OCI-LY7 (cell line): ENCODE measurements around the gene MRPS25. TPM values are rescaled to one million over a fixed set of nuclear protein-coding genes. Genes with fewer than 3 reads are reported as not detected.

Experiments used
- BruUV-seq: library from RNA; stranded (reverse); fragments of 400-500 nt; replicated peaks from 2 replicates; lab custom pipeline; 2021; lab: Mats Ljungman, UMichigan
- CTCF ChIA-PET: fragments of 300-600 bp; sonication (Branson Sonifier 250); formaldehyde crosslinking; loops from one replicate; lab custom pipeline; 2022; ENCODE audit warnings: antibody characterized with exemption; ENCODE audit not compliant: unreplicated experiment; lab: Charles Lee
- POLR2A ChIA-PET: fragments of 300-600 bp; sonication (Branson Sonifier 250); formaldehyde crosslinking; loops from one replicate; lab custom pipeline; 2022; ENCODE audit warnings: antibody characterized with exemption; lab: Charles Lee
- DNase-seq: peaks from one replicate; pipeline ENCODE4 v3.0.0-alpha.2; 2015; ENCODE audit warnings: low spot score
- H2AFZ ChIP-seq: fragments of 200-600 bp; sonication (generic), shearing (Covaris generic); 2 replicates; pipeline ENCODE4 v1.6.1; 2014; ENCODE audit warnings: mild to moderate bottlenecking, antibody characterized with exemption, low read length, moderate library complexity
- H3K27ac ChIP-seq: fragments of 200-600 bp; sonication (generic); 2 replicates; pipeline ENCODE4 v1.5.1; 2014; ENCODE audit warnings: mixed run types, low read depth, mild to moderate bottlenecking, moderate library complexity, low read length, inconsistent platforms; ENCODE audit not compliant: poor library complexity, severe bottlenecking
- H3K36me3 ChIP-seq: fragments of 200-600 bp; sonication (generic); 2 replicates; pipeline ENCODE4 v1.6.1; 2014; ENCODE audit warnings: mild to moderate bottlenecking, antibody characterized with exemption, low read length, moderate library complexity, mixed read lengths; ENCODE audit not compliant: insufficient read depth
- H3K4me1 ChIP-seq: fragments of 200-600 bp; sonication (generic); 2 replicates; pipeline ENCODE4 v1.5.1; 2014; ENCODE audit warnings: mild to moderate bottlenecking, low read length; ENCODE audit not compliant: insufficient read depth, poor library complexity, severe bottlenecking
- H3K4me2 ChIP-seq: fragments of 200-600 bp; sonication (generic); 2 replicates; pipeline ENCODE4 v1.6.1; 2014; ENCODE audit warnings: mild to moderate bottlenecking, low read length
- H3K4me3 ChIP-seq: fragments of 200-600 bp; sonication (generic); 2 replicates; pipeline ENCODE4 v1.5.1; 2014; ENCODE audit warnings: mild to moderate bottlenecking, low read depth, low read length; ENCODE audit not compliant: poor library complexity, severe bottlenecking
- H3K79me2 ChIP-seq: fragments of 200-600 bp; sonication (generic); 2 replicates; pipeline ENCODE4 v1.6.1; 2016; ENCODE audit warnings: low read depth, mild to moderate bottlenecking, low read length, moderate library complexity, mixed read lengths; ENCODE audit not compliant: insufficient read depth
- H3K9me2 ChIP-seq: fragments of 200-600 bp; sonication (generic); 2 replicates; pipeline ENCODE4 v1.6.1; 2016; ENCODE audit warnings: mild to moderate bottlenecking, low read length, mixed read lengths; ENCODE audit not compliant: insufficient read depth
- H3K9me3 ChIP-seq: fragments of 200-600 bp; sonication (generic); 2 replicates; pipeline ENCODE4 v1.6.1; 2014; ENCODE audit warnings: mild to moderate bottlenecking, mixed run types, low read length, mixed read lengths
- H4K20me1 ChIP-seq: fragments of 200-600 bp; sonication (generic); 2 replicates; pipeline ENCODE4 v1.6.1; 2014; ENCODE audit warnings: mild to moderate bottlenecking, antibody characterized with exemption, low read length, moderate library complexity, mixed read lengths; ENCODE audit not compliant: insufficient read depth
- EZH2phosphoT487 ChIP-seq: fragments of 200-600 bp; sonication (generic); IDR thresholded peaks from 2 replicates; pipeline ENCODE4 v1.6.1; 2018; ENCODE audit warnings: low read depth, borderline replicate concordance, mild to moderate bottlenecking, mixed run types, antibody characterized with exemption, low read length, moderate library complexity, mixed read lengths
- intact Hi-C: fragments of 100-400 bp; cut with micrococcal nuclease; formaldehyde crosslinking; loops from one replicate; pipeline ENCODE4 v1.10.0; 2022; ENCODE audit not compliant: unreplicated experiment
- total RNA-seq, 2 experiments: library from RNA; depleted of rRNA in 1 of 2; stranded (reverse); fragments of >200 nt in 1 of 2; shearing (Covaris generic) in 1 of 2; gene quantifications; 2 replicates each; pipeline ENCODE4 v1.2.3, GENCODE V29; 2014 to 2022
- TF ChIP-seq, protein P1 (sequence below): fragments of 200-600 bp; sonication (generic); conservative IDR thresholded peaks from 2 replicates; pipeline ENCODE4 v1.5.1; 2014; ENCODE audit warnings: mild to moderate bottlenecking, antibody characterized with exemption, low read length, moderate library complexity, mixed read lengths

Gene MRPS25
- total RNA-seq, 2 experiments from 2014 or later = 53.6 to 129 TPM

- no peaks in the 10 kb centered on the region for H3K9me3 ChIP-seq
- H3K4me2 ChIP-seq = no peak overlapping the region
- H3K27ac ChIP-seq = no peak overlapping the region
- no peak overlapping the region for H3K4me3 ChIP-seq
- H3K36me3 ChIP-seq = peaks cover 93% of the 10 kb centered on the region
- TF ChIP-seq, protein P1, sequence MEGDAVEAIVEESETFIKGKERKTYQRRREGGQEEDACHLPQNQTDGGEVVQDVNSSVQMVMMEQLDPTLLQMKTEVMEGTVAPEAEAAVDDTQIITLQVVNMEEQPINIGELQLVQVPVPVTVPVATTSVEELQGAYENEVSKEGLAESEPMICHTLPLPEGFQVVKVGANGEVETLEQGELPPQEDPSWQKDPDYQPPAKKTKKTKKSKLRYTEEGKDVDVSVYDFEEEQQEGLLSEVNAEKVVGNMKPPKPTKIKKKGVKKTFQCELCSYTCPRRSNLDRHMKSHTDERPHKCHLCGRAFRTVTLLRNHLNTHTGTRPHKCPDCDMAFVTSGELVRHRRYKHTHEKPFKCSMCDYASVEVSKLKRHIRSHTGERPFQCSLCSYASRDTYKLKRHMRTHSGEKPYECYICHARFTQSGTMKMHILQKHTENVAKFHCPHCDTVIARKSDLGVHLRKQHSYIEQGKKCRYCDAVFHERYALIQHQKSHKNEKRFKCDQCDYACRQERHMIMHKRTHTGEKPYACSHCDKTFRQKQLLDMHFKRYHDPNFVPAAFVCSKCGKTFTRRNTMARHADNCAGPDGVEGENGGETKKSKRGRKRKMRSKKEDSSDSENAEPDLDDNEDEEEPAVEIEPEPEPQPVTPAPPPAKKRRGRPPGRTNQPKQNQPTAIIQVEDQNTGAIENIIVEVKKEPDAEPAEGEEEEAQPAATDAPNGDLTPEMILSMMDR = no peak
- no peak for TF ChIP-seq EZH2phosphoT487
- no peaks in the 10 kb centered on the region for H3K4me1 ChIP-seq
- no peaks in the 10 kb centered on the region for H4K20me1 ChIP-seq
- DNase-seq = no peak
- ChIA-PET CTCF (no interaction called here), POLR2A (interaction anchor here (1.7 kb wide), 1 partner anchor 9 kb away, joined by 8 read pairs; no protein-coding TSS in a partner anchor)
- BruUV-seq = no TSS peak
- intact Hi-C loops = no loop called here
- H3K79me2 ChIP-seq = no peaks in the 10 kb centered on the region
- H2AFZ ChIP-seq = no peak overlapping the region
- H3K9me2 ChIP-seq = no peaks in the 10 kb centered on the region
Measured at GRCh38 chr3:15083252-15083651, 18.1 kb upstream of the MRPS25 start.

DNA sequence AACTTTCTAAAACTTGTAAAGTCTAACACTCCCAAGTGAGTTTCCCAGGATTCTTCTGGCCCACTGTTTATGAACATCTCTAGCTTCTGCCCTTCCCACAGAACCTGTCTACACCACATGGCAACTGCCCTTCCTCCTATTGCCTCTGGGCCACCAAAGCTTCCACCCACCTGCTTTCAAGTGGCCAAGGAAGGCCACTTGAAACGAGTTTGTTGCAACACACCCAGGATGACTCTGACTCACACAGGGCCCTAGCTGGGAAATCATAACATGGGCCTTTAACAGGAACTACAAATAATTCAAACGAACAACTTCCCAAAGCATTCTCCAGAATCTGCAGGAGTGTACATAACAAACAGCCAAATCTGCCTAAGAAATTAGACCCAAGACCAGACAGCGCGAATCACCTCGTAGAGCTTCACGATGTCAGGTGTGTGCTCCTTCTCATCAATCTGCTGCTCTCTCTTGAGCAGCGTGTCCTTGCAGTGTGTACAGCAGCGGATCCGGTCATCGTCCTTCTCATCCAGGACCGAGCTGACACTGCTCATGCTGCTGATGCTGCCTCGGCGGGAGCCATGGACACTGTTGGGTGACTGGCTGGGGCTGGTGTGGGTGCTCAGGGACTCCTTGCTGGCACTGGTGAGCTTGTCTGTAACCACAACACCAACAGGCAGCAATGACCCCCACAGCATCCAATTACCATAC is 17.0 kb upstream of the MRPS25 start:
- no peak for DNase-seq
- TF ChIP-seq, protein P1 = no peak
- TF ChIP-seq EZH2phosphoT487 = no peak
- Histone ChIP-seq H4K20me1 (no peaks in the 10 kb centered on the region), H3K4me2 (no peak overlapping the region), H3K27ac (no peak overlapping the region), H2AFZ (no peak overlapping the region), H3K4me3 (no peak overlapping the region), H3K9me2 (no peaks in the 10 kb centered on the region), H3K79me2 (no peaks in the 10 kb centered on the region), H3K36me3 (peaks cover 94% of the 10 kb centered on the region), H3K9me3 (no peaks in the 10 kb centered on the region), H3K4me1 (no peaks in the 10 kb centered on the region)
- BruUV-seq = no TSS peak
- ChIA-PET POLR2A (interaction anchor here (1.7 kb wide), 1 partner anchor 10 kb away, joined by 8 read pairs; no protein-coding TSS in a partner anchor), CTCF (interaction anchor here (0.5 to 1.0 kb wide), 2 partner anchors 13 to 129 kb away, joined by 3 read pairs; no protein-coding TSS in a partner anchor)
- intact Hi-C loops = no loop called here

DNA sequence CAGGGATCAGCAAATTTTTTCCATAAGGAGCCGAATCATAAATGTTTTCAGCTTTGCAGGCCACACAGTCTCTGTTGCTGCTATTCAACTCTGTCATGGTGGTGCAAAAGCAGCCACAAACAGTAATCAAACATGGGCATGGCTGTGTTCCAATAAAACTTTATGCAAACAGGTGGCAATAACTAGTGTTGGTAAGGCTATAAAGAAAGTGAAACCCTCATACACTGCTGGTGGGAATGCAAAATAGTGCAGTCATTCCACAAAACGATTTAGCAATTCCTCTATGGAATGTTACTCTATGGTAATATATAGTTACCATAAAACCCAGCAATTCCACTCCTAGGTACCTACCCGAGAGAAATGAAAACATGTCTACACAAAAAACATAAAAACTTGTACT is 14.0 kb upstream of the MRPS25 start:
- H3K9me3 ChIP-seq = no peaks in the 10 kb centered on the region
- intact Hi-C loops = no loop called here
- H3K27ac ChIP-seq = no peak overlapping the region
- H3K79me2 ChIP-seq = no peaks in the 10 kb centered on the region
- H3K4me1 ChIP-seq = no peaks in the 10 kb centered on the region
- H2AFZ ChIP-seq = no peak overlapping the region
- no peak overlapping the region for H3K4me2 ChIP-seq
- CTCF ChIA-PET = no interaction called here
- H4K20me1 ChIP-seq = no peaks in the 10 kb centered on the region
- TF ChIP-seq, protein P1 = no peak
- TF ChIP-seq EZH2phosphoT487 = no peak
- peaks cover 94% of the 10 kb centered on the region for H3K36me3 ChIP-seq
- H3K9me2 ChIP-seq = no peaks in the 10 kb centered on the region
- H3K4me3 ChIP-seq = no peak overlapping the region
- BruUV-seq = no TSS peak
- POLR2A ChIA-PET = interaction anchor here (1.1 to 1.7 kb wide), 2 partner anchors 10 to 14 kb away, joined by 4 to 5 read pairs; partner anchors contain the start of gene MRPS25
- no peak for DNase-seq
